Measurements from ENCODE around the gene GALNT14. TPM values are rescaled to one million over a fixed set of nuclear protein-coding genes. Genes with fewer than 3 reads are reported as not detected.

Gene GALNT14
- total and polyA plus RNA-seq, 2 of the 8 experiments (the other 6 are each of a cell fraction or from before 2014, with no cell fraction given), result 13.0 to 13.7 TPM

GRCh38 chr2:30949435-30949834 lies 188.8 kb downstream of the GALNT14 start:
- H3K14ac ChIP-seq (ENCODE audit: insufficient read length), result no peak overlapping the region
- TF ChIP-seq ZNF274 (IDR thresholded peaks at IDR 0.05; ENCODE audit: borderline replicate concordance, extremely low read depth, low read length), result no peak
- no peak for TF ChIP-seq CBX8 (IDR thresholded peaks at IDR 0.05; ENCODE audit: borderline replicate concordance, low read depth, low read length)
- no peak for TF ChIP-seq CBX5 (IDR thresholded peaks at IDR 0.05; ENCODE audit: low read depth, low read length)
- no peak for TF ChIP-seq EZH2 (IDR thresholded peaks at IDR 0.05; ENCODE audit: low read depth, low read length, severe bottlenecking)
- TF ChIP-seq CTBP2 (IDR thresholded peaks at IDR 0.05; ENCODE audit: borderline replicate concordance, insufficient read depth, insufficient read length, low read length), result no peak
- no peak for TF ChIP-seq SP2 (IDR thresholded peaks at IDR 0.05; ENCODE audit: low read length)
- no peak for TF ChIP-seq ATF3 (IDR thresholded peaks at IDR 0.05; ENCODE audit: insufficient read depth, low read depth, low read length)
- TF ChIP-seq NRF1 (IDR thresholded peaks at IDR 0.05; ENCODE audit: low read depth, low read length), result no peak
- no peak for TF ChIP-seq ASH2L (IDR thresholded peaks at IDR 0.05; ENCODE audit: low read length)
- no peak for TF ChIP-seq TBP (IDR thresholded peaks at IDR 0.05; ENCODE audit: low read depth, low read length)
- no peak for TF ChIP-seq POLR2AphosphoS5 (IDR thresholded peaks at IDR 0.05; ENCODE audit: low read depth, low read length)
- no peak for TF ChIP-seq KDM4A (IDR thresholded peaks at IDR 0.05; ENCODE audit: low read depth, low read length, severe bottlenecking)
- TF ChIP-seq RFX5 (IDR thresholded peaks at IDR 0.05; ENCODE audit: borderline replicate concordance, low read depth, low read length), result no peak
- TF ChIP-seq KDM1A (IDR thresholded peaks at IDR 0.05; ENCODE audit: borderline replicate concordance, low read length), result no peak

More at GRCh38 chr2:30949435-30949834, 188.8 kb downstream of the GALNT14 start:
- no peak overlapping the region for H2AK5ac ChIP-seq (ENCODE audit: low read depth, low read length)
- H3K9me3 ChIP-seq (ENCODE audit: insufficient read depth in 2 of 2, low read depth in 1 of 2, low read length in 1 of 2), result peaks cover 7 to 11% of the 10 kb centered on the region in 2 experiments; a peak in 3 of 4 replicates
- 70% methylated on average over 4 of the region's 4 CpGs; no CpG with 5 or more reads in 1 of the 2 experiments for WGBS, 2 experiments (ENCODE audit: extremely low coverage in 1 of 2, insufficient coverage in 1 of 2, insufficient read length in 1 of 2, insufficient replicate concordance in 2 of 2, low coverage in 1 of 2, low lambda C conversion rate in 2 of 2, missing lambda C conversion rate in 1 of 2)
- H3K18ac ChIP-seq (ENCODE audit: extremely low read depth, low read length), result no peak overlapping the region
- H3K27ac ChIP-seq (ENCODE audit: low read depth, low read length), result no peak overlapping the region
- no peak overlapping the region for H3K9ac ChIP-seq (replicated peaks in 1 of 4; ENCODE audit: extremely low read depth in 1 of 4, low read depth in 3 of 4, low read length in 3 of 4)
- no peak overlapping the region for H3K56ac ChIP-seq (replicated peaks; ENCODE audit: insufficient read length, low read depth, low read length)
- H2BK120ac ChIP-seq (replicated peaks; ENCODE audit: low read depth, low read length), result no peak overlapping the region
- H4K91ac ChIP-seq (replicated peaks; ENCODE audit: insufficient read length, low read length), result no peak overlapping the region
- no peak overlapping the region for H2AFZ ChIP-seq (ENCODE audit: low read length)
- no peak overlapping the region for H4K5ac ChIP-seq (ENCODE audit: insufficient read length, low read depth, low read length)
- no peak overlapping the region for H4K8ac ChIP-seq (ENCODE audit: extremely low read depth, insufficient read depth, low read length)
- CTCF ChIA-PET (ENCODE audit: partially characterized antibody), result interaction anchor here (1.0 to 1.6 kb wide), 4 partner anchors 8 to 89 kb away, joined by 3 to 5 read pairs (median 4); no protein-coding TSS in a partner anchor
- no peaks in the 10 kb centered on the region for H3K23me2 ChIP-seq (ENCODE audit: low read depth, low read length)
- FAIRE-seq (no peak), DNase-seq (ENCODE audit: low read depth in 1 of 2, low spot score in 2 of 2) (no peak)
- H4K20me1 ChIP-seq (replicated peaks in 1 of 2; ENCODE audit: control insufficient read depth in 1 of 2, insufficient read depth in 2 of 2, low read length in 2 of 2), result no peaks in the 10 kb centered on the region
- no peak overlapping the region for H3K4me3 ChIP-seq (ENCODE audit: extremely low read depth in 1 of 4, insufficient read depth in 2 of 4, low read depth in 3 of 4, low read length in 4 of 4)
- no peaks in the 10 kb centered on the region for H3K79me1 ChIP-seq (ENCODE audit: low read depth, low read length)
- H2BK12ac ChIP-seq (ENCODE audit: low read depth, low read length), result no peak overlapping the region
- no peak overlapping the region for H3K23ac ChIP-seq (ENCODE audit: insufficient read length)
- POLR2A ChIA-PET (ENCODE audit: partially characterized antibody), result interaction anchor here (0.9 kb wide), 1 partner anchor 9 kb away, joined by 5 read pairs; no protein-coding TSS in a partner anchor
- H3K4ac ChIP-seq (replicated peaks; ENCODE audit: insufficient read length, low read depth, low read length), result no peak overlapping the region
- H3K27me3 ChIP-seq (replicated peaks in 1 of 4; ENCODE audit: control insufficient read depth in 3 of 4, extremely low read depth in 1 of 4, insufficient read depth in 3 of 4, low read length in 3 of 4), result no peaks in the 10 kb centered on the region
- no peaks in the 10 kb centered on the region; a peak in 1 of 4 replicates for H3K79me2 ChIP-seq (ENCODE audit: control insufficient read depth in 1 of 2, insufficient read depth in 2 of 2, low read length in 2 of 2)
- no peak overlapping the region for H2BK20ac ChIP-seq (ENCODE audit: low read length)
- no peak overlapping the region for H2BK5ac ChIP-seq (ENCODE audit: low read depth, low read length)
- H2BK15ac ChIP-seq (ENCODE audit: low read length), result no peak overlapping the region
- no peaks in the 10 kb centered on the region for H3K4me1 ChIP-seq (replicated peaks in 1 of 4; ENCODE audit: control insufficient read depth in 3 of 4, insufficient read depth in 4 of 4, low read length in 3 of 4)
- H3K36me3 ChIP-seq (ENCODE audit: control insufficient read depth in 2 of 4, insufficient read depth in 4 of 4, low read length in 3 of 4), result no peaks in the 10 kb centered on the region
- no peak overlapping the region for H3K4me2 ChIP-seq (ENCODE audit: insufficient read depth in 1 of 2, low read depth in 2 of 2, low read length in 2 of 2)

Data from H1 (cell line).